GM21423 (cell line): ENCODE measurements around the gene TEKT3.

Experiments
- ATAC-seq: cut with Tn5 transposase; IDR thresholded peaks from one replicate; pipeline ENCODE4 v1.9.1; 2021; ENCODE audit warnings: mild to moderate bottlenecking, moderate library complexity; ENCODE audit not compliant: unreplicated experiment

TEKT3 gene

GRCh38 chr17:15298176-15298575, 43.2 kb downstream of the TEKT3 start:
- no peak for ATAC-seq

- ATAC-seq = no peak
Measured at GRCh38 chr17:15293558-15293957, 47.8 kb downstream of the TEKT3 start.

GRCh38 chr17:15291674-15292361, 49.6 kb downstream of the TEKT3 start:
- ATAC-seq = no peak

GRCh38 chr17:15290605-15291004, 50.8 kb downstream of the TEKT3 start:
- no peak for ATAC-seq

GRCh38 chr17:15289285-15290183, 51.9 kb downstream of the TEKT3 start:
- no peak for ATAC-seq

GRCh38 chr17:15288859-15289258, 52.5 kb downstream of the TEKT3 start:
- no peak for ATAC-seq

- no peak for ATAC-seq
Measured at GRCh38 chr17:15287538-15288267, 53.7 kb downstream of the TEKT3 start.

GRCh38 chr17:15285466-15285865, 55.9 kb downstream of the TEKT3 start:
- no peak for ATAC-seq

- no peak for ATAC-seq
Measured at GRCh38 chr17:15284537-15284936, 56.9 kb downstream of the TEKT3 start.

- ATAC-seq = no peak
Measured at GRCh38 chr17:15284107-15284506, 57.3 kb downstream of the TEKT3 start.

- ATAC-seq = no peak
Measured at GRCh38 chr17:15281909-15282308, 59.5 kb downstream of the TEKT3 start.

GRCh38 chr17:15278924-15279477, 62.4 kb downstream of the TEKT3 start:
- ATAC-seq = no peak

GRCh38 chr17:15278380-15278779, 63.0 kb downstream of the TEKT3 start:
- ATAC-seq = no peak

GRCh38 chr17:15274017-15274416, 67.4 kb downstream of the TEKT3 start:
- ATAC-seq = no peak

GRCh38 chr17:15273141-15273793, 68.1 kb downstream of the TEKT3 start:
- ATAC-seq = no peak

GRCh38 chr17:15271741-15272140, 69.7 kb downstream of the TEKT3 start:
- no peak for ATAC-seq

GRCh38 chr17:15270628-15271381, 70.6 kb downstream of the TEKT3 start:
- ATAC-seq = no peak

GRCh38 chr17:15269780-15270089, 71.7 kb downstream of the TEKT3 start:
- ATAC-seq = no peak

GRCh38 chr17:15269087-15269779, 72.2 kb downstream of the TEKT3 start:
- no peak for ATAC-seq

- ATAC-seq = no peak
Measured at GRCh38 chr17:15268461-15268860, 72.9 kb downstream of the TEKT3 start.
